Measurements from ENCODE around the gene MRPS6. TPM values are rescaled to one million over a fixed set of nuclear protein-coding genes. Genes with fewer than 3 reads are reported as not detected.

MRPS6 gene
- total and polyA plus RNA-seq, 7 donors, result 38.8 to 191 (median 80.0) TPM

DNA sequence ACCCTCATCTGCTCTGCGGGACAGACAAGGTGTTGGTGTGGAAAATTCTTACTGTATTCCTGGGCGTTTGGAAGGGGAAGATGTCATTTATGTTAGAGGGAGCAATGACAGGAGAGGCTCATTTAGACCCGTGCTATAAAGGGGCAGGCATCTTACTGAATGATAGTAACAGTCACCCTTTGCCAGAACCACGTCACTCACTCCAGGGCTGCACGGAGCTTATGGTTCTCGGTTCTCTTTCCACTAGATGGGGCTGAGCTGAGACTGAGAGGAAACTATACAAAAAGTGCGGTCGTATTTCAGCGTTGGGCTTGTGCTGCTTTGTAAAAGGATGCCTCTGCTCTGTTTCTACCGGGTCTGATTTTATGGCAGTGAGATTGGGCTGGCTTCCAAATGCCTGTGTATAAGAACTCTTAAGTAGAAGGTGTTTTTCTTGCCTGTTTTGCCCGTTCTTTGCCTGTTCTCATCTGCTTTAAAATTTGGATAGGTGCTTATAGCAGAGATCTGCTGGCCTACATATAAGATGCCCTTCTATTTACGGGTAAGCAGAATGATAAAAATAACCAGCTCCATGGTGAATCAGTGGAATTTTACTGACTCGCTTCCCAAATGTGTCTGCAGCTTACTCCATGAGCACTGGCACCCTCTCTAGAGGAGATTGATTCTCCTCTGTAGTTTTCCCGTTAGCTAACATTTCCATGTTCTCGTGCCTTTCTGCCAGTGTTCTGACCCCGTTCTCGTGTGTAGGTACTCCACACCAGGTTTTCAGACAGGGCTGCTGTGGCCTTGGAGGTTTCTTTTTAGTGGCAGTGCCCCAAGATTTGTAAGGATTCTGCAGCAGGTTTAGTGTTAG, 55.9 kb downstream of the MRPS6 start:
- intact Hi-C loops (cut with DNase I), result loop anchor here (5.0 kb wide), 2 partner anchors 57 to 73 kb away; partner anchors contain the start of genes MRPS6 (in 1 of the 2) and SLC5A3 (in 1 of the 2)
- 12 to 17% (median 15%) methylated on average over 17 of the region's 17 CpGs for WGBS, 3 donors

DNA sequence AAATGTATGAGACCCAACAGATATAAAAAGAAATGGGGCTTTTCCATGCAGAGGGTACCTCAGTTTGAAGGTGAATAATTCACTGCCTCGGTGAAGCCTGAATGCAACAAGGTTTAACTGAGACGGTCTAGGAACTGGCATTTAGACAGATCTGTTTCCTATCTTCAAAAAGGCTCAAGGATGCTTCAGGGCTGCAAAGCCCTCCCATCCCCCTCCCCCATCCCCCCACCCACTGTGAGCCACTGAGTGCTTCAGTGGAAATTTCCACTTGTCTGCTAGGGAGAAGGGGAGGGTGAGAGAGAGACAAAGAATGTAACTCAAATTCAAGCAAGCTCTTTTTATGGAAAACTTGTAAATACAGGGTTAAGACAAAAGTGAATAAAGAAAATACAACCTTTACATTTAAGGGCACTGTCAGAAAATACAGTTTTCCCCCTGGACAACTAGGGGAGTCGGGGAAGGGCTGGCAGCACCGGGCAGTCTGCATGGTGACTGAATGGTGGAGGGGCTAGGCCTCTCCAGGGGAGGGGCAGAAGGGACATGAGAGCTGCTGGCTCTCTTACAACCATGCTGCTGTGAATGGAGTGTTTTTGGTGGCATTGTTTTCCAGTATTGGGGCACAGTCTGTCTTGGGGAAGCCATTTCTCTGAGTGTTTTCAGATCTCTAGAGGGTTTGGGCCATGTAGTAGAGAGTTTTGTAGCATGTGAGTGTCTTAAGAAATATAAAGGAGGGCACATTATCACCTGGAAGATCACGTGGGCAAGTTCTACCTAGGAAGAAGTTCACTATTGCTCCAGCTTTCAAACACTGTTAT, 56.7 kb downstream of the MRPS6 start:
- Histone ChIP-seq H3K4me3 (peak overlapping the region; percentile 50), H3K27me3 (ENCODE audit: insufficient read depth in 3 of 3, low read length in 2 of 3) (no peaks in the 10 kb centered on the region), H3K9me3 (no peaks in the 10 kb centered on the region), H3K4me1 (peaks cover 69% of the 10 kb centered on the region), H3K27ac (peak overlapping the region; percentile 85), H3K36me3 (ENCODE audit: insufficient read depth in 1 of 2, low read depth in 1 of 2) (peaks cover 0 to 18% of the 10 kb centered on the region in 2 donors)
- intact Hi-C loops (cut with DNase I), result loop anchor here (5.0 kb wide), 3 partner anchors 52 to 72 kb away; partner anchors contain the start of genes MRPS6 (in 1 of the 2) and SLC5A3 (in 1 of the 2)
- 34 to 55% (median 34%) methylated on average over 5 of the region's 5 CpGs for WGBS, 3 donors
- DNase-seq (no peak), ATAC-seq (no peak)
- TF ChIP-seq, protein P1, sequence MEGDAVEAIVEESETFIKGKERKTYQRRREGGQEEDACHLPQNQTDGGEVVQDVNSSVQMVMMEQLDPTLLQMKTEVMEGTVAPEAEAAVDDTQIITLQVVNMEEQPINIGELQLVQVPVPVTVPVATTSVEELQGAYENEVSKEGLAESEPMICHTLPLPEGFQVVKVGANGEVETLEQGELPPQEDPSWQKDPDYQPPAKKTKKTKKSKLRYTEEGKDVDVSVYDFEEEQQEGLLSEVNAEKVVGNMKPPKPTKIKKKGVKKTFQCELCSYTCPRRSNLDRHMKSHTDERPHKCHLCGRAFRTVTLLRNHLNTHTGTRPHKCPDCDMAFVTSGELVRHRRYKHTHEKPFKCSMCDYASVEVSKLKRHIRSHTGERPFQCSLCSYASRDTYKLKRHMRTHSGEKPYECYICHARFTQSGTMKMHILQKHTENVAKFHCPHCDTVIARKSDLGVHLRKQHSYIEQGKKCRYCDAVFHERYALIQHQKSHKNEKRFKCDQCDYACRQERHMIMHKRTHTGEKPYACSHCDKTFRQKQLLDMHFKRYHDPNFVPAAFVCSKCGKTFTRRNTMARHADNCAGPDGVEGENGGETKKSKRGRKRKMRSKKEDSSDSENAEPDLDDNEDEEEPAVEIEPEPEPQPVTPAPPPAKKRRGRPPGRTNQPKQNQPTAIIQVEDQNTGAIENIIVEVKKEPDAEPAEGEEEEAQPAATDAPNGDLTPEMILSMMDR (IDR thresholded peaks at IDR 0.05), result no peak

More for the DNA sequence above, 55.9 kb downstream of the MRPS6 start:
- H3K4me3 ChIP-seq, result peak overlapping the region; percentile 50
- DNase-seq, result peak; percentile 55 to 67
- TF ChIP-seq, protein P1 (IDR thresholded peaks at IDR 0.05), result peak; percentile 39
- peaks cover 69% of the 10 kb centered on the region for H3K4me1 ChIP-seq
- H3K27me3 ChIP-seq (ENCODE audit: insufficient read depth in 3 of 3, low read length in 2 of 3), result no peaks in the 10 kb centered on the region
- H3K36me3 ChIP-seq (ENCODE audit: insufficient read depth in 1 of 2, low read depth in 1 of 2), result peaks cover 0 to 20% of the 10 kb centered on the region in 2 donors
- H3K9me3 ChIP-seq, result no peaks in the 10 kb centered on the region
- peak; percentile 75 to 83 (median 79) for ATAC-seq
- H3K27ac ChIP-seq, result peak overlapping the region; percentile 85

DNA sequence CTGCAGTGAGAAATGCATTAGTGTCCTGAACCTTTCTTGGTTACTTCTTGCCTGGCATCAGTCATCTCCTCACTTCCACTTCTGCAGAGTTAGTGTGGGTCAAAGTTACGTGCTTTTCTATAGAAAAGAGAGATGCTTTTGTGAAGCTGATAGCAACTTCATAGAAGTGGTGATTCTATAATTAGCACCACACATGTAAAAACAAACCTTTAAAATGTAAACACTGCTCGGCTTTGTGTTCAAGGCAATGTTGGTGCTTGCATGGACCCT, 57.3 kb downstream of the MRPS6 start:
- Histone ChIP-seq H3K4me1 (peaks cover 69% of the 10 kb centered on the region), H3K4me3 (no peak overlapping the region), H3K27me3 (ENCODE audit: insufficient read depth in 3 of 3, low read length in 2 of 3) (no peaks in the 10 kb centered on the region), H3K9me3 (no peaks in the 10 kb centered on the region), H3K36me3 (ENCODE audit: insufficient read depth in 1 of 2, low read depth in 1 of 2) (peaks cover 0 to 12% of the 10 kb centered on the region in 2 donors), H3K27ac (peak overlapping the region; percentile 85)
- TF ChIP-seq, protein P1 (IDR thresholded peaks at IDR 0.05), result no peak
- intact Hi-C loops (cut with DNase I), result loop anchor here in 1 of 2 donors (5.0 kb wide), 1 partner anchor 52 kb away; no protein-coding TSS in a partner anchor
- DNase-seq, result no peak
- 57 to 69% (median 59%) methylated on average over 2 of the region's 2 CpGs for WGBS, 3 donors
- no peak for ATAC-seq

DNA sequence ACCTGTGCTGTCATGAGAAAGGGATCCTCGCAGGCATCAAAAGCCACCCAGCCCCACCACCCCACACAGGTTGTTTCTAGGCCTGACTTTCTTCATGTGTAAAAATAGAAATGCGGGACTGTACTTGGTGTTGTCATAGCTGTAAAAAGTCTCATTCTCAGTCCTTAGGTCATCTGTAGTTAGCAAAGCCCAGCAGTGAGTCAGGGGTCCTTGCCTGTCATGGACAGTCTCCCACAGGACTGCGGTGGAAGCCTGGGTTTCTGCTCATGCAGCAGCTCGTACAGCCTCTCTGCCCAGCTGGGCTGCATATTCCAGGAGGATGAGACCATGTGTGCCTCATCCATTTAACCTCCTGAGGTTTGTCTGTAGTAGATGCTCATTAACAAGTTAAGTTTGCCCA, 58.2 kb downstream of the MRPS6 start:
- DNase-seq, result no peak
- 83 to 92% (median 86%) methylated on average over 4 of the region's 4 CpGs for WGBS, 3 donors
- Histone ChIP-seq H3K9me3 (no peaks in the 10 kb centered on the region), H3K27me3 (ENCODE audit: insufficient read depth in 3 of 3, low read length in 2 of 3) (no peaks in the 10 kb centered on the region), H3K36me3 (ENCODE audit: insufficient read depth in 1 of 2, low read depth in 1 of 2) (peaks cover 0 to 4% of the 10 kb centered on the region in 2 donors), H3K4me1 (peaks cover 64% of the 10 kb centered on the region), H3K27ac (peak overlapping the region; percentile 85), H3K4me3 (no peak overlapping the region)
- intact Hi-C loops (cut with DNase I), result loop anchor here in 1 of 2 donors (5.0 kb wide), 1 partner anchor 51 kb away; no protein-coding TSS in a partner anchor
- ATAC-seq, result peak; percentile 38 to 61 (median 46)
- TF ChIP-seq, protein P1 (IDR thresholded peaks at IDR 0.05), result no peak
